Pancreas (tissue), 10 donors: Measurements from ENCODE around the gene E2F2. TPM values are rescaled to one million over a fixed set of nuclear protein-coding genes. Genes with fewer than 3 reads are reported as not detected.

ENCODE experiments used
- ATAC-seq, 4 donors: fragments of 200-7000 bp; cut with Tn5 transposase; one replicate each; pipeline versions ENCODE4 v1.8.0 to v1.9.1; 2020; ENCODE audit warnings: mild to moderate bottlenecking in 4 of 4, moderate library complexity in 4 of 4
- DNase-seq, 6 donors: peaks; one replicate each; pipeline ENCODE4 v3.0.0-alpha.2; 2020
- FAIRE-seq: peaks from 2 replicates; lab custom pipeline; 2012; peaks lifted over from hg19 to GRCh38; lab: Jason Lieb, UNC
- H3K27ac ChIP-seq, 4 donors: fragments of 200-600 bp; sonication (generic); 1 replicate in 3 of 4; 2 replicates in 1 of 4; pipeline versions ENCODE4 v1.5.0 to v1.8.0; 2020
- H3K27me3 ChIP-seq, 4 donors: fragments of 200-600 bp; one replicate each; pipeline ENCODE4 v1.8.0; 2021
- H3K36me3 ChIP-seq, 3 donors: fragments of 200-600 bp; sonication (generic) in 1 of 3; one replicate each; pipeline versions ENCODE4 v1.5.0 to v1.8.0; 2020 to 2021
- H3K4me1 ChIP-seq, 3 donors: fragments of 200-600 bp; one replicate each; pipeline ENCODE4 v1.8.0; 2021
- H3K4me3 ChIP-seq, 4 donors: fragments of 200-600 bp; sonication (generic) in 2 of 4; one replicate each; pipeline versions ENCODE4 v1.5.0 to v1.8.0; 2020 to 2021
- H3K9me3 ChIP-seq, 4 donors: fragments of 200-600 bp; one replicate each; pipeline ENCODE4 v1.8.0; 2021
- CTCF ChIP-seq, 4 donors: fragments of 200-600 bp; sonication (generic) in 3 of 4; IDR thresholded peaks; one replicate each; pipeline versions ENCODE4 v1.5.0 to v1.8.0; 2021; ENCODE audit warnings: antibody characterized with exemption in 4 of 4
- whole genome bisulfite sequencing, 2 donors: extraction: QIAGEN DNeasy Blood & Tissue Kit; methylation state at CpG; one replicate each; pipeline ENCODE4 v1.1.7; 2013; 5-methylcytosine and 5-hydroxymethylcytosine counted together
- intact Hi-C, 3 donors: fragments of 100-400 bp; cut with DNase I; formaldehyde crosslinking; loops; one replicate each; pipeline versions ENCODE4 v1.11.1 to v1.14.2; 2022
- polyA plus RNA-seq, 2 donors: library from polyadenylated mRNA; stranded (reverse); fragments of 200-250 nt; gene quantifications; one replicate each; pipeline ENCODE4 v1.2.3, GENCODE V29; 2013
- total RNA-seq, 6 donors: library from RNA; stranded (reverse); fragmentation: NEBNext Ultra II Directional in 4 of 6; extraction: Animal tissue kit (Norgen Biotek cat#: 25700) in 4 of 6; gene quantifications; one replicate each; pipeline versions ENCODE4 v1.2.1 to v1.2.4, GENCODE V29; 2021 to 2023
- donor health status: healthy with polysubstance abuse.
- donor health status: DM: no; HTN: no; CAD: no; lungs with moderate emphysema.
- donor health status: DM: no; HTN: no; CAD: no.
- donor health status: control.
- donor health status: control.
- donor health status: Bipolar disorder and iron deficiency.
- donor health status: DM: yes; HTN: yes; CAD: no.
- donor health status: DM: no; HTN: no; CAD: no.
- donor health status: DM: no; HTN: no; CAD: no.
- donor health status: DM: yes; HTN: yes; CAD: no.

The E2F2 gene
- total and polyA plus RNA-seq, 8 donors = 0.04 to 0.40 (median 0.15) TPM; not detected in 2

- intact Hi-C loops = no loop called here
- ATAC-seq = peak; percentile 74 to 86 (median 82)
- peak overlapping the region; percentile 11 to 71 (median 52) for H3K27ac ChIP-seq
- no peak for FAIRE-seq
- H3K4me1 ChIP-seq = peaks cover 4 to 23% (median 11%) of the 10 kb centered on the region in 3 donors
- DNase-seq = peak; percentile 73 to 93 (median 88)
- 9 to 16% methylated on average over 9 of the region's 9 CpGs for WGBS, 2 donors
- no peak for TF ChIP-seq CTCF (IDR thresholded peaks at IDR 0.05)
- H3K27me3 ChIP-seq = no peaks in the 10 kb centered on the region
- H3K9me3 ChIP-seq = no peaks in the 10 kb centered on the region
- H3K4me3 ChIP-seq = no peak overlapping the region
- H3K36me3 ChIP-seq = no peaks in the 10 kb centered on the region
Observed at GRCh38 chr1:23478896-23479665, 52.0 kb downstream of the E2F2 start.

GRCh38 chr1:23477359-23478144, 53.5 kb downstream of the E2F2 start:
- H3K4me3 ChIP-seq = no peak overlapping the region
- ATAC-seq (no peak), DNase-seq (no peak), FAIRE-seq (no peak)
- no peaks in the 10 kb centered on the region for H3K9me3 ChIP-seq
- H3K27me3 ChIP-seq = no peaks in the 10 kb centered on the region
- WGBS, 2 donors = 82 to 89% methylated on average over 10 of the region's 10 CpGs
- no peak overlapping the region for H3K27ac ChIP-seq
- intact Hi-C loops = no loop called here
- TF ChIP-seq CTCF (IDR thresholded peaks at IDR 0.05) = no peak
- H3K36me3 ChIP-seq = no peaks in the 10 kb centered on the region
- peaks cover 4 to 20% (median 11%) of the 10 kb centered on the region in 3 donors for H3K4me1 ChIP-seq

GRCh38 chr1:23475641-23476040, 55.4 kb downstream of the E2F2 start:
- no peak overlapping the region for H3K4me3 ChIP-seq
- intact Hi-C loops = no loop called here
- peak overlapping the region in 1 of 4 donors; percentile 48 for H3K27ac ChIP-seq
- peaks cover 4 to 20% (median 11%) of the 10 kb centered on the region in 3 donors for H3K4me1 ChIP-seq
- FAIRE-seq = no peak
- DNase-seq = no peak
- 82 to 84% methylated on average over 3 of the region's 3 CpGs for WGBS, 2 donors
- no peaks in the 10 kb centered on the region for H3K9me3 ChIP-seq
- no peaks in the 10 kb centered on the region for H3K36me3 ChIP-seq
- ATAC-seq = no peak
- TF ChIP-seq CTCF (IDR thresholded peaks at IDR 0.05) = no peak
- H3K27me3 ChIP-seq = no peaks in the 10 kb centered on the region

GRCh38 chr1:23475134-23475628, 55.9 kb downstream of the E2F2 start:
- Histone ChIP-seq H3K4me1 (peaks cover 4 to 20% (median 11%) of the 10 kb centered on the region in 3 donors), H3K27ac (peak overlapping the region in 2 of 4 donors; percentile 26 to 48), H3K27me3 (no peaks in the 10 kb centered on the region), H3K4me3 (no peak overlapping the region), H3K36me3 (no peaks in the 10 kb centered on the region), H3K9me3 (no peaks in the 10 kb centered on the region)
- intact Hi-C loops = no loop called here
- 52 to 61% methylated on average over 6 of the region's 6 CpGs for WGBS, 2 donors
- ATAC-seq (peak in 1 of 4 donors; percentile 5), FAIRE-seq (no peak), DNase-seq (no peak)
- TF ChIP-seq CTCF (IDR thresholded peaks at IDR 0.05) = no peak
